ENCODE data around the gene CORO1C. TPM values are rescaled to one million over a fixed set of nuclear protein-coding genes. Genes with fewer than 3 reads are reported as not detected.
"Not testable (repeated sequence)": the region's sequence is repeated elsewhere in the genome, so short reads cannot be mapped to it uniquely, and the experiment has no call there.

Gene CORO1C
- total RNA-seq, 1 experiment from 2014 or later, result 138 TPM

GRCh38 chr12:108733230-108733531, 1.9 kb upstream of the CORO1C start:
- RAD21 ChIA-PET (ENCODE audit: low non-redundant PET in 1 of 2, low total read pairs in 2 of 2, uncharacterized antibody in 2 of 2, unreplicated experiment in 2 of 2); H3K9me2 ChIP-seq (ENCODE audit: insufficient read depth); H3K9ac ChIP-seq (ENCODE audit: low read length); H3K9me3 ChIP-seq (ENCODE audit: control insufficient read depth in 1 of 2, insufficient read depth in 1 of 2, low read depth in 1 of 2, low read length in 2 of 2); H3K27me3 ChIP-seq (ENCODE audit: insufficient read depth, low read length); H3K4me3 ChIP-seq (replicated peaks in 1 of 2; ENCODE audit: low read depth in 1 of 2, low read length in 2 of 2); DNase-seq (ENCODE audit: low read depth, low spot score); CTCF ChIA-PET; H2AFZ ChIP-seq (ENCODE audit: low read depth, low read length, poor library complexity, severe bottlenecking); H3K27ac ChIP-seq (ENCODE audit: low read depth, low read length); BruUV-seq (replicated peaks); POLR2A ChIA-PET; H3K36me3 ChIP-seq (ENCODE audit: control insufficient read depth in 1 of 2, insufficient read depth in 2 of 2, low read length in 2 of 2); ATAC-seq; H4K20me1 ChIP-seq (ENCODE audit: insufficient read depth): not testable (repeated sequence)
- Histone ChIP-seq H3K4me2 (ENCODE audit: low read length) (peak overlapping the region; percentile 92), H3K79me2 (ENCODE audit: insufficient read depth, low read length) (peaks cover 30% of the 10 kb centered on the region), H3K4me1 (ENCODE audit: control insufficient read depth in 1 of 2, insufficient read depth in 2 of 2, low read length in 2 of 2) (peaks cover 32 to 65% of the 10 kb centered on the region in 2 experiments)
- intact Hi-C loops (cut with micrococcal nuclease), result loop anchor here (2.0 to 5.0 kb wide), 3 partner anchors 41 to 170 kb away; partner anchors contain the start of gene ISCU
- 0 out of 2 replicates have a peak, but pooled peaks have one; percentile 8 for TF ChIP-seq MAX (IDR thresholded peaks at IDR 0.05)

- Histone ChIP-seq H2AFZ (ENCODE audit: low read depth, low read length, poor library complexity, severe bottlenecking) (peak overlapping the region; percentile 36), H3K79me2 (ENCODE audit: insufficient read depth, low read length) (peaks cover 35% of the 10 kb centered on the region), H3K27ac (ENCODE audit: low read depth, low read length) (peak overlapping the region; percentile 51), H3K9me3 (ENCODE audit: control insufficient read depth in 1 of 2, insufficient read depth in 1 of 2, low read depth in 1 of 2, low read length in 2 of 2) (no peaks in the 10 kb centered on the region), H3K4me2 (ENCODE audit: low read length) (peak overlapping the region; percentile 92), H3K36me3 (ENCODE audit: control insufficient read depth in 1 of 2, insufficient read depth in 2 of 2, low read length in 2 of 2) (no peaks in the 10 kb centered on the region), H3K4me3 (replicated peaks in 1 of 2; ENCODE audit: low read depth in 1 of 2, low read length in 2 of 2) (peak overlapping the region; percentile 47 to 71), H3K9me2 (ENCODE audit: insufficient read depth) (no peaks in the 10 kb centered on the region), H3K9ac (ENCODE audit: low read length) (peak overlapping the region; percentile 89), H4K20me1 (ENCODE audit: insufficient read depth) (no peaks in the 10 kb centered on the region), H3K27me3 (ENCODE audit: insufficient read depth, low read length) (no peaks in the 10 kb centered on the region), H3K4me1 (ENCODE audit: control insufficient read depth in 1 of 2, insufficient read depth in 2 of 2, low read length in 2 of 2) (peaks cover 32 to 63% of the 10 kb centered on the region in 2 experiments)
- intact Hi-C loops (cut with micrococcal nuclease), result loop anchor here (2.0 to 5.0 kb wide), 3 partner anchors 40 to 170 kb away; partner anchors contain the start of gene ISCU
- no peak for DNase-seq (ENCODE audit: low read depth, low spot score)
- TSS peak; percentile 98 for BruUV-seq (replicated peaks)
- ATAC-seq, result no peak
- ChIA-PET CTCF (no interaction called here), RAD21 (ENCODE audit: low non-redundant PET in 1 of 2, low total read pairs in 2 of 2, uncharacterized antibody in 2 of 2, unreplicated experiment in 2 of 2) (no interaction called here), POLR2A (no interaction called here)
- TF ChIP-seq MAX (IDR thresholded peaks at IDR 0.05), result no peak
- no peak for TF ChIP-seq EZH2phosphoT487 (IDR thresholded peaks at IDR 0.05; ENCODE audit: borderline replicate concordance)
- TF ChIP-seq ZFX (IDR thresholded peaks at IDR 0.05), result no peak
- TF ChIP-seq YY1 (IDR thresholded peaks at IDR 0.05; ENCODE audit: extremely low read depth, insufficient replicate concordance, low read depth, low read length), result no peak
- no peak for TF ChIP-seq SRF (IDR thresholded peaks at IDR 0.05; ENCODE audit: low read depth)
- no peak for TF ChIP-seq ELF1 (IDR thresholded peaks at IDR 0.05; ENCODE audit: borderline replicate concordance, low read depth)
- no peak for TF ChIP-seq CTCF (IDR thresholded peaks at IDR 0.05 in 2 of 3, conservative IDR thresholded peaks at IDR 0.05 in 1 of 3; ENCODE audit: borderline replicate concordance in 1 of 3, insufficient read depth in 1 of 3, low read depth in 2 of 3, low read length in 2 of 3)
- no peak for TF ChIP-seq RAD21 (IDR thresholded peaks at IDR 0.05; ENCODE audit: low read depth)
- no peak for TF ChIP-seq TCF7L2 (IDR thresholded peaks at IDR 0.05; ENCODE audit: borderline replicate concordance, extremely low read depth, insufficient read depth, insufficient read length)
- no peak for TF ChIP-seq EZH2 (IDR thresholded peaks at IDR 0.05)
- no peak for TF ChIP-seq ZNF274 (IDR thresholded peaks at IDR 0.05; ENCODE audit: low read depth, low read length)
- TF ChIP-seq CBX3 (IDR thresholded peaks at IDR 0.05; ENCODE audit: low read depth), result no peak
Measured at GRCh38 chr12:108732489-108733229, 1.3 kb upstream of the CORO1C start.

Data from HCT116 (cell line).